Measurements from ENCODE around the gene DDX39B.
A peak's percentile ranks its signal among the peaks of the same experiment; 100 is the strongest.

Gene DDX39B

GRCh38 chr6:31546339-31546957 lies 4.6 kb upstream of the DDX39B start, which contains the start of gene ATP6V1G2:
ATP6V1G2 (minus strand) TSS chr6:31546608; CDS start chr6:31546559, 49 bp downstream.
- no peak for FAIRE-seq
- TF ChIP-seq, protein P1, sequence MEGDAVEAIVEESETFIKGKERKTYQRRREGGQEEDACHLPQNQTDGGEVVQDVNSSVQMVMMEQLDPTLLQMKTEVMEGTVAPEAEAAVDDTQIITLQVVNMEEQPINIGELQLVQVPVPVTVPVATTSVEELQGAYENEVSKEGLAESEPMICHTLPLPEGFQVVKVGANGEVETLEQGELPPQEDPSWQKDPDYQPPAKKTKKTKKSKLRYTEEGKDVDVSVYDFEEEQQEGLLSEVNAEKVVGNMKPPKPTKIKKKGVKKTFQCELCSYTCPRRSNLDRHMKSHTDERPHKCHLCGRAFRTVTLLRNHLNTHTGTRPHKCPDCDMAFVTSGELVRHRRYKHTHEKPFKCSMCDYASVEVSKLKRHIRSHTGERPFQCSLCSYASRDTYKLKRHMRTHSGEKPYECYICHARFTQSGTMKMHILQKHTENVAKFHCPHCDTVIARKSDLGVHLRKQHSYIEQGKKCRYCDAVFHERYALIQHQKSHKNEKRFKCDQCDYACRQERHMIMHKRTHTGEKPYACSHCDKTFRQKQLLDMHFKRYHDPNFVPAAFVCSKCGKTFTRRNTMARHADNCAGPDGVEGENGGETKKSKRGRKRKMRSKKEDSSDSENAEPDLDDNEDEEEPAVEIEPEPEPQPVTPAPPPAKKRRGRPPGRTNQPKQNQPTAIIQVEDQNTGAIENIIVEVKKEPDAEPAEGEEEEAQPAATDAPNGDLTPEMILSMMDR (IDR thresholded peaks at IDR 0.05; ENCODE audit: insufficient read depth, missing control alignments): peak; percentile 98
- no peak for DNase-seq (ENCODE audit: insufficient read length, low spot score)

DNA sequence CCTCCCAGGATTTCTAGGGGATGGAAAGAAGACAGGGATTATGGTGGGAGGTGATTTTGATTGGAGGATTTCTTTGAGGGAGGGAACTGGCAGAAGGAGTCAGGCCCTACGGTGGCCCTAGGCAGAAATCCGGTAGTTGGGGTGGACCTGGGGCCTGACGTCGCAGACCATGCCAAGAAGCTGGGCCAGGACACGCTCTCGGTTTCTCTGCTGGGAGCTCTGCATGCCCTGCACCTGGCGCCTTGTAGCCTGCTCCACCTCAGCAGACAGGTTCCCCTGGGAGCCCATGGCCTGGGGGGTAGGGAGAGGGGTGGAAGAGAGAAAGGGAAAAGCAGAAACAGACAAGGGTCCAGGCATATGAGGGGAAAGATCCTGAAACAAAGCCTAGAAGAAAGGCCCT lies 3.5 kb upstream of the DDX39B start:
- TF ChIP-seq, protein P1 (IDR thresholded peaks at IDR 0.05; ENCODE audit: insufficient read depth, missing control alignments): no peak
- no peak for FAIRE-seq
- DNase-seq (ENCODE audit: insufficient read length, low spot score): no peak

DNA sequence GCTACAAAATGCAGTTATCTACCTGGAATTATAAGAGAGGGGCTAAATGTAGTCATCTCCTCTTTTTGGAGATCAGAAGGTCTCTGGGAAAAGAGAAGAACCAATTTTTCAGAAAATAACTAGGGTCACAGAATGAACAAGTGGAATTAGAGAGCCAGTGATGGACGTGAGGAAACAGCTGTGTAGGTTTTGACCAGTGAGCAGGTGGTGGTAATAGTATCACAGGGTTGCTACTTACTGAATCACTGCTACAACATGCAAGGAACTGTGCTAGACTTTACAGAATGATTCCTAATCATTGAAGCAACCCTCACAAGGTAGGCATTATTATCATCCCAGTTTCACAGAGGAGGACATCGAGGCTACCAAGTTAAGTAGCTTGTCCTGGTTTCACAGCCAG lies 2.9 kb upstream of the DDX39B start:
- FAIRE-seq (no peak), DNase-seq (ENCODE audit: insufficient read length, low spot score) (no peak)
- TF ChIP-seq, protein P1 (IDR thresholded peaks at IDR 0.05; ENCODE audit: insufficient read depth, missing control alignments): no peak

- DNase-seq (ENCODE audit: insufficient read length, low spot score) (no peak), FAIRE-seq (no peak)
- TF ChIP-seq, protein P1 (IDR thresholded peaks at IDR 0.05; ENCODE audit: insufficient read depth, missing control alignments): no peak
Observed at GRCh38 chr6:31543639-31544038, 1.8 kb upstream of the DDX39B start.

- no peak for DNase-seq (ENCODE audit: insufficient read length, low spot score)
- no peak for FAIRE-seq
- TF ChIP-seq, protein P1 (IDR thresholded peaks at IDR 0.05; ENCODE audit: insufficient read depth, missing control alignments): no peak
Observed at GRCh38 chr6:31541059-31541657, 645 bp downstream of the DDX39B start.

DNA sequence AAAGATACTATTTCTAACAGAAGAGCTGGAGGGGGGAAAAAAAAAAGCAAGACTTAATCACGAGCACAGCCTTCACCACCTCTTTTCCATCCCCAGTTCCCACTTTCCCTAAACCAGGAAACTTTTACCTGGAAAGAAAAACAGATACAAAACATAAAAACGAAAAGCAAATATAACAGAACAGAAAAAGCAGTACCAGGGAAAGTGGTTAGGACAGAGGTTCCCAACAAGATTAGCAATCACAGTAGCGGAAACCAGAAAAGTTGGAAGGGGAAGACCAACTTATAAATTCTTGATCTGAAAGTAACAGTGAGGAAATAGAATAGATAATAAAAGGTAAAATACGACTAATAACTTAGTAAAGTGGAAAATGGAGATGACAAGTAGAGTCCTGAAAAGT lies 1.2 kb downstream of the DDX39B start:
- TF ChIP-seq, protein P1 (IDR thresholded peaks at IDR 0.05; ENCODE audit: insufficient read depth, missing control alignments): no peak
- DNase-seq (ENCODE audit: insufficient read length, low spot score): no peak
- no peak for FAIRE-seq

DNA sequence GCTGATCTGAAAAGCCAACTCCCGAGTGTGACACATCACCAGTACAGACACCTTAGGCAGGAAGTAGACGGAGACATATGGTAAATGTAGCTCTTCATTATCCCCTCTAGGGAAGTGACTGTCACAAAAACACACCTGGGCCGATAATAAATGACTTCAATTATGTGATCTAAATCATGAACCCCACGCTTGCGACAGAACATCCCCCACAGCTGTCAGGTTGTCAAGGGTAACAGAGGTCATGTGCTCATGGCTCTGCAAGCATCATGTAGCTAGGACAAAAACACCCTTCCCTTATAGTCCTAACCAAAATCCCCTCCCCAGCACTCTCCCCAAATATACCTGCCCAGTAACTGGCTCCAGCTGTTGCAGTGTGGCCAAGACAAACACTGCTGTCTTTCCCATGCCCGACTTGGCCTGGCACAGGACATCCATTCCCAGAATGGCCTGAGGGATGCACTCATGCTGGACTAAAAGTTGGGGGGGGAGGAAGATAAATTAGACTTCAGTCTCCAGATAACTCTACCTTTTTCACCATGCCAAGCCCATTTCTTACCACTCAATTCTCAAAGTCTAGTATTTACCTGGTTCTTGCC lies 2.9 kb downstream of the DDX39B start:
- TF ChIP-seq, protein P1 (IDR thresholded peaks at IDR 0.05; ENCODE audit: insufficient read depth, missing control alignments): no peak
- DNase-seq (ENCODE audit: insufficient read length, low spot score): no peak
- FAIRE-seq: no peak

All from D721Med (cell line).